Activated T-cell treated with anti-CD3 and anti-CD28 coated beads for 48 hours (primary cell): ENCODE measurements around the gene DNAJB6.
"Not testable (repeated sequence)": the region's sequence is repeated elsewhere in the genome, so short reads cannot be mapped to it uniquely, and the experiment has no call there.

Experiments
- DNase-seq: peaks from one replicate; pipeline ENCODE4 v3.0.0-alpha.2; 2020; ENCODE audit warnings: low read depth

The DNAJB6 gene

DNA sequence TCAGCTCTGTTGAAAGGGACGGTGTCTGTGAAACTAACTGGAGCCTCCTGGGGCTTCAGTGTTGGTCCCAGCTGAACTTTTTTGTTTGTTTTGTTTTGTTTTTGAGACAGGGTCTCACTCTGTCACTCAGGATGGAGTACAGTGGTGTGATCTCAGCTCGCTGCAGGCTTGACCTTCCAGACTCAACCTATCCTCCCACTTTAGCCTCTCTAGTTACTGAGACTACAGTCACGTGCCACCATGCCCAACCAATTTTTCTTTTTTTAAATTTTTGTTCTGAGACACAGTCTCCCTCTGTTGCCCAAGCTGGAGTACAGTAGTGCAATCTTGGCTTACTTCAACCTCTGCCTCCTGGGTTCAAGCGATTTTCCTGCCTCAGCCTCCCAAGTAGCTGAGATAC, 13.4 kb upstream of the DNAJB6 start:
- DNase-seq: no peak

GRCh38 chr7:157329447-157329846, 7.4 kb upstream of the DNAJB6 start:
- no peak for DNase-seq

GRCh38 chr7:157330567-157330966, 6.2 kb upstream of the DNAJB6 start:
- DNase-seq: not testable (repeated sequence)

- DNase-seq: not testable (repeated sequence)
These were observed 5.8 kb upstream of the DNAJB6 start for GRCh38 chr7:157331049-157331448.

DNA sequence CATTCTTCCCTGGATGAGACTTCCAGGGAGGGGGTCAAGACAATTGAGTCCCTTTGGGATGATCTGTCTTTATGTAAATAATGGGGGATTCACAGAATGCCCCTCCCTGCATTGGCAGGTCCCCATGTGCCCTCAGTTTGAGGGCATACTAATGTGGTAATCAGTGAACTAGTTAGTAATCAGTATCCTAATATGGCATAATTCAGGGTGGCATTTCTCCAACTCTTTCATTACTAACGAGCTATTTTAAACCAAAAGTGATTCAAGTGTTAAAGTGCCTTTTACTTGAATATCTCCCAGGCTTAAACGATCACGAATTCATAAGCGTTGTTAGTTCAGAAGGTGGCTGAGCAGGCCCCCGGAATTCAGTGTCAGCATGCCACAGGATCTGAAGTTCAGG, 1.6 kb upstream of the DNAJB6 start:
- no peak for DNase-seq

- DNase-seq: no peak
These were observed 817 bp upstream of the DNAJB6 start for GRCh38 chr7:157335991-157336382.

- DNase-seq: peak; percentile 76
These were observed 729 bp downstream of the DNAJB6 start for GRCh38 chr7:157337316-157338149.

- DNase-seq: peak; percentile 57
These were observed 3.2 kb downstream of the DNAJB6 start for GRCh38 chr7:157339777-157340677.

DNA sequence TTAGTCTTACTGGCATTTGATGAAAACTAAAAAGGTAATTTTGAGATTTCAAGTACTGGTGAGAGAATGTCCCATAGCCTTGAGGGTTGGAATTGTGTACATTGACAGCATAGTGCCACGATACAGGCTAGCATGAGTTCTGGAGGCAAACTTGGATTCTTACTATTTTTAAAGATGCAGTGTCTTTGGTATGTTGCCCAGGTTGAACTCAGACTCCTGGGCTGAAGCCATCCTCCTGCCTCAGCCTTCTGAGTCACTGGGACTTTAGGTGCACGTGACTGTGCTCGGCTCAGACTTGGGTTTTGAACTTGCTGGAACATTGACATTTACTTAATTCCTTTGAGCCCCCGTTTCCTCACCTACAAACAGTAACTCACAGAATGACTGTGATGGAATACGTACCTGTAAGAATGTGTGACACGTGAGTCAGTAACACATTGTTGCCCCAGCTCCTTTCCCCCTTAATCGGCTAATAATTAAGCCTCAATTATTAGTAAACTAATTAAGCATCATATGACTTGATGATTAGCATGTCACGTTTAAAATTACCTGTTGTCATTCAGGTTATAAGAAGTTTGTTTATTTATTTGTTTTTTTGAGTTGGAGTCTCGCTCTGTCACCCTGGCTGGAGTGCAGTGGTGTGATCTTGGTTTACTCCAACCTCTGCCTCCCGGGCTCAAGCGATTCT, 10.6 kb downstream of the DNAJB6 start:
- no peak for DNase-seq

GRCh38 chr7:157348548-157348947, 11.7 kb downstream of the DNAJB6 start:
- no peak for DNase-seq

GRCh38 chr7:157352516-157352915, 15.7 kb downstream of the DNAJB6 start:
- DNase-seq: no peak

DNA sequence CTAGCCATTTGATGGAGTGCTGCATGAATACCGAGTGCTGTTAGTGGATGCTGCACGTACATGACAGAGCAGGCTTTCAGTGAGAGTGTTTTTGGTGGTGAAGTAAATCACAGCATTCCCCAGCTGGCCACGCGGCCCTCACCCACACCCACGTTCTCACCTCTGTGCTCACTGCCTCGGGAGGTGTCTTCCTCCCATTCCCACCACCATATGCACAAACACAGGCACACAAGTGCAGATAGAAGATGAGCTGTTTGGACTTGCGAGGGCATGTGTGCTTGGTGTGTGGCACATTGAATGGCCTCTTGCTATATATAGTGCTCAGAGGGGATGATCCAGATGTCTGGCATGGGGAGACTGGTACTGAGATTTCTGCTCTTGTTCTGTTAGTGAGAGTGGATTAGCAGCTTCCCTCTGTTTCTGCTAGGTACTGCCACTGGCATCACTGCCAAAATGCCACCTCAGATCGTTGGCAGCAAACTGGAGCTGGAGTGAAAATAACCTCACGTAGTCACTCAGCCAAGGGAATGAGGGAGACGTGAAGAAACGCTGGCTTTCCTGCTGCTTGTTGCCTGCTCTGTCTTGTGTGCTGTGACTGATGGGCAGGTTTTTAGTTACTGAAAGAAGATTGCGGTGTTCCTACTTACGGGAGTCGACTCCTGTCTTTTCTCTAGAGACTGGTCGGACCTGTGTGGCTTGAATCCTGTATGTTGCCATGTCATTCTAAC, 19.1 kb downstream of the DNAJB6 start:
- DNase-seq: no peak

DNA sequence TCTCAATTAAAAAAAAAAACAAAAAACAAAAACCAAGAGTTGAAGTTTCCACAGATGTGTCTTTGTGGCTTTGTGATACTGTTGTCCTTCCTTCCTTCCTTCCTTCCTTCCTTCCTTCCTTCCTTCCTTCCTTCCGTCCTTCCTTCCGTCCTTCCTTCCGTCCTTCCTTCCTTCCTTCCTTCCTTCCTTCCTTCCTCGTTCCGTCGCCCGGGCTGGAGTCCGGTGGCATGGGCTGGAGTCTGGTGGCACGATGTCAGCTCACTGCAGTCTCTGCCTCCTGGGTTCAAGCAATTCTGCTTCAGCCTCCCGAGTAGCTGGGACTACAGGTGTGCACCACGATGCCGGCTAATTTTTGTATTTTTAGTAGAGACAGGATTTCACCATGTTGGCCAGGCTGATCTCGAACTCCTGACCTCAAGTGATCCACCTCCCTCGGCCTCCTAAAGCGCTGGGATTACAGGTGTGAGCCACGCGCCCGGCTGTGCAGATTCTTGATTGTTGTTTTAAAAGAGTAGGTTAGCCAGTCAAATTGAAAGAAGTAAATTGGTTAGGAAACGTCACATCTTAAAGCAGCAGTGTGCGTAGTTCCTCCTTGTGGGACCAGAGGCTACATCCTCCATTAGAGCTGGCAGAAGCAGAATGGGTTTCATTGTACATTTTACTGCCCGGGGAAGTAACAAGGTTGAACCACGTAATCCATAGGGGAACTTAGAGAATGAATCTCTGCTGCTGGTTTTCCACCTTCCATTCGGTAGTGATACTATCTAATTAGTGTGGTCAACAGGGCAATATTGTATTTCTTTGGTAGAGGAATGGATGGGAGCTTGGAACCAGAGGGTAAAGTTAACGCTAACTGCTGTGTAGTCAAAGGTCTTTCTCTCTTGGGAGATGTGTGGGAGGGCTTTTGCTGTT, 20.6 kb downstream of the DNAJB6 start:
- no peak for DNase-seq

DNA sequence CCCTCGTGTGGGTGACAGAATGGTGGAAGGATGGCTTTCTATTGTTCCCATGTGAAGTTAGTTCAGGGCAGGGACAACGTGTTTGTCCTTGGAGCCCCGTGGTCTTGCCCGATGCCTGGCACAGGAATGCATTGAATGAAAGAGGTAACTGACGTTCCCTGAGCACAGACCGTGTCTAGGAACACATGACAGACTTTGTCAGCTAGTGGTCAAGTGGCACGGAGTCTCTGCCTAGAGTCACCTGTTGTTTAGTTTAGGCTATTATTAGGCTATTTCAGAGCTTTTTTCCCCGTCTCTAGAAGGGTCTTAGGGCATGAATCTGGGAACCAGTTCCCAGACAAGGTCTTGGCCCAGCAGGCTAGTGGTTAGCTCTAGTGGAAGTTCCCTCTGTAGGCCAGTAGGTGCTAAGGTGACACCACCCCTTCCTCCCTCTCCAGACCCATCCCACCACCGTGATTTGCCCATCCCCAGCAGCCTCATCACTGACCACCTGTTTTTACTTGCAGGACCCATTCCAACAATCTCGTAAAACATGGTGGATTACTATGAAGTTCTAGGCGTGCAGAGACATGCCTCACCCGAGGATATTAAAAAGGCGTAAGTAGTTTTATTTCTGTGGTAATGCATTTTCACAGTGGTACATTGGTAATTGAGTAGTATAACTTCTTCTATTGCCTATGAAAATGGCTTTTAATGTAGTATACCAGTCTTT, 21.4 kb downstream of the DNAJB6 start:
- DNase-seq: no peak

DNA sequence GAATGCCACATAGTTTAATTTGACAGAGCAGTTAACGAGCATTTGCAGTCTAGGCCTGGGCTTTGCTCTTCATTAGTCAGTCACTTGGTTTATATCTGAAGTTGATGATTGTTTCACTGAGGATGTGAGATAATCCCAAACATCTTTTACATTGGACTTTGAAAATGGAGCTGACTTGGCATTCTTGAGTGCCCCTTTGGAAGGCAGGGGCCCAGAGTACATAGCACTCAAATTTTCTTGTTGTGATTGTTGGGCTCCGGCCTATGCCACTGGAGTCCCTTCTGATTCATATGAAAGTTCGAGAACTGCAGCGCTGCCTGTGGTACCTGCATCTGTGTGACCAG, 21.9 kb downstream of the DNAJB6 start:
- no peak for DNase-seq

- DNase-seq: no peak
These were observed 22.8 kb downstream of the DNAJB6 start for GRCh38 chr7:157359581-157359980.

DNA sequence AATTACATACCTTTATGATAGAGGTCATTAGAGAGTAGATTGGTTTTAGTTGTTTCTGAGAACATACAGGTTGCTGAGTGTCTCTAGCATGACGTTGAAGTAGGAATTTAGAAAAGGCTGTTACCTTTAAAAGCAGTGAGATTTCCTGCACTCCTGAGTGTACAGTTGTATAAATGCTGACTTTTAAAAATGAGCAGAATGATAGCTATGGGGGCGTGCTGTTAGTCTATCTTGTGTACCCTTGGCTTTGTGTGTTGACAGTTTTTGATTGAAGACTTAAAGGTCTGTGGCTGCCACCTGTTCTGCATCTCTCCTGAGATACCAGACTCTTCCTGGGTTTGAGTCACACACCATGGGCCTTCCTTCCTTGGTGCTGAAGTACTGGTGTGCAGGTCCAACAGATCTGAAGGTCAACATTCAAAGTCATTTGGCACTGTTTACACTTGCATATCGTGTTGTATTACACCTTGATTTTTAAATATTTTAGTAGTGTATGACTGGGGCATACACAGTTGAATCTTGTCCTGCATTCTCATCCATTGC, 23.8 kb downstream of the DNAJB6 start:
- no peak for DNase-seq

- DNase-seq: no peak
These were observed 24.7 kb downstream of the DNAJB6 start for GRCh38 chr7:157361537-157361936.

DNA sequence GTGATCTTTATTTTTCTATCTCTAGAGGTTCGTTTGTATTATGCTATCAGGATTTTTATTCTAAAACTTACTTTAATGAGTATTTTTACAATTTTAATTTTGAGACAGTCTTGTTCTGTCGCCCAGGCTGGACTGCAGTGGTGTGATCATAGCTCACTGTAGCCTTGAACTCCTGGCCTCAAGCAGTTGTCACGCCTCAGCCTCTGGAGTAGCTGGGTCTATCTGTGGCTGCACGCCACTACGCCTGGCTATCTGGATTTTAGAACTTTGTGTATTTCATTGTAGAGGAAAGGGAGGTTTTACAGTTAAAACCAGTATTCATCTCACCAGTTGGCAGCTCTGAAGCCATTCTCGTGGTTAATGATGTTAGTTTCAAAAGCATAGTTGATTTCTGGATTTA, 25.9 kb downstream of the DNAJB6 start:
- no peak for DNase-seq

DNA sequence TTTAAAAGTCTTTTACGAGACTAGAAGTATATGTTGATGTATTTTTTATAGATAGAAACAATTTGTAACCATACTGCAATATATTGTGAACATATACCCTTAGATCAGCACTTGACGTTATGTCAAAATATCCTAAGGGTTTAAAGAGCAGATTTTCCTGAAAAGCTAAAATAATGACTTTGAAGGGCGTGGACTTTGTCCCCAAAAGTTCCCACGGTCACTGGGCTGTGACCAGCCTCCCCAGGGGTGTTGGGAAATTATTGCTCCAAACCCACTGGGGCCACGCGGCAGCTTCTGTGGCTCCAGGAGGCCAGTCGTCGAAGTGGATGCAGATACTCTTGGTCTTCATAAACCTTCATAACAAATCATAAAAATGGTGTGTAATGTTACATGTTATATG, 29.9 kb downstream of the DNAJB6 start:
- no peak for DNase-seq
